HG02943 (cell line): Measurements from ENCODE around the gene UVSSA.
"Not testable (repeated sequence)": the region's sequence is repeated elsewhere in the genome, so short reads cannot be mapped to it uniquely, and the experiment has no call there.

Experiments used
- ATAC-seq: cut with Tn5 transposase; IDR thresholded peaks from one replicate; pipeline ENCODE4 v1.9.1; 2021; ENCODE audit warnings: mild to moderate bottlenecking, low read depth, moderate library complexity; ENCODE audit not compliant: unreplicated experiment

UVSSA gene

GRCh38 chr4:1315836-1316536, 31.0 kb upstream of the UVSSA start:
- no peak for ATAC-seq

- ATAC-seq = no peak
Observed at GRCh38 chr4:1316537-1317168, 30.4 kb upstream of the UVSSA start.

GRCh38 chr4:1317177-1318045, 29.6 kb upstream of the UVSSA start:
- no peak for ATAC-seq

- no peak for ATAC-seq
Observed at GRCh38 chr4:1318046-1318375, 29.0 kb upstream of the UVSSA start.

GRCh38 chr4:1318488-1319213, 28.4 kb upstream of the UVSSA start:
- ATAC-seq = no peak

GRCh38 chr4:1321486-1321885, 25.5 kb upstream of the UVSSA start:
- no peak for ATAC-seq

GRCh38 chr4:1321946-1322650, 24.9 kb upstream of the UVSSA start:
- ATAC-seq = no peak

- no peak for ATAC-seq
Observed at GRCh38 chr4:1323280-1323634, 23.8 kb upstream of the UVSSA start.

GRCh38 chr4:1323635-1324442, 23.2 kb upstream of the UVSSA start:
- no peak for ATAC-seq

- not testable (repeated sequence) for ATAC-seq
Observed at GRCh38 chr4:1324443-1325175, 22.4 kb upstream of the UVSSA start.

GRCh38 chr4:1325176-1325480, 21.9 kb upstream of the UVSSA start:
- ATAC-seq = no peak

GRCh38 chr4:1325681-1326635, 21.1 kb upstream of the UVSSA start:
- no peak for ATAC-seq

GRCh38 chr4:1326751-1327525, 20.1 kb upstream of the UVSSA start:
- ATAC-seq = no peak

GRCh38 chr4:1327526-1328266, 19.3 kb upstream of the UVSSA start:
- ATAC-seq = no peak

GRCh38 chr4:1328267-1329155, 18.5 kb upstream of the UVSSA start:
- ATAC-seq = no peak
